Loucy (cell line): ENCODE data around the gene SPN.
"Not testable (repeated sequence)": the region's sequence is repeated elsewhere in the genome, so short reads cannot be mapped to it uniquely, and the experiment has no call there.

ENCODE experiments used
- H2AFZ ChIP-seq: fragments of 200-600 bp; sonication (generic); 2 replicates; pipeline ENCODE4 v1.6.0; 2016; ENCODE audit warnings: antibody characterized with exemption, mild to moderate bottlenecking, low read length, moderate library complexity
- H3F3A ChIP-seq: fragments of 200-600 bp; 2 replicates; pipeline ENCODE4 v1.6.0; 2016; ENCODE audit warnings: antibody characterized with exemption, low read depth, mild to moderate bottlenecking
- H3K27me3 ChIP-seq: fragments of 200-600 bp; sonication (generic); 2 replicates; pipeline ENCODE4 v1.6.1; 2014; ENCODE audit warnings: low read length, mild to moderate bottlenecking; ENCODE audit not compliant: insufficient read depth, poor library complexity, severe bottlenecking
- H3K36me3 ChIP-seq: fragments of 200-600 bp; sonication (generic); 2 replicates; pipeline ENCODE4 v1.6.1; 2016; ENCODE audit warnings: low read length; ENCODE audit not compliant: insufficient read depth
- H3K4me1 ChIP-seq: fragments of 200-600 bp; sonication (generic); 2 replicates; pipeline ENCODE4 v1.5.1; 2014; ENCODE audit warnings: low read length, mild to moderate bottlenecking; ENCODE audit not compliant: insufficient read depth, poor library complexity, severe bottlenecking
- H3K4me2 ChIP-seq: fragments of 200-600 bp; sonication (generic); 2 replicates; pipeline ENCODE4 v1.6.0; 2014; ENCODE audit warnings: antibody characterized with exemption, low read length, low read depth, mild to moderate bottlenecking; ENCODE audit not compliant: poor library complexity, severe bottlenecking
- H3K4me3 ChIP-seq: fragments of 200-600 bp; sonication (generic); 2 replicates; pipeline ENCODE4 v1.5.1; 2014; ENCODE audit warnings: low read length, mild to moderate bottlenecking, mixed read lengths; ENCODE audit not compliant: poor library complexity, severe bottlenecking
- H3K79me2 ChIP-seq: fragments of 200-600 bp; sonication (generic); 2 replicates; pipeline ENCODE4 v1.6.1; 2014; ENCODE audit warnings: low read length; ENCODE audit not compliant: insufficient read depth
- H3K9ac ChIP-seq: fragments of 200-600 bp; sonication (generic); 2 replicates; pipeline ENCODE4 v1.6.0; 2014; ENCODE audit warnings: mild to moderate bottlenecking, low read depth, low read length, moderate library complexity; ENCODE audit not compliant: poor library complexity, severe bottlenecking
- H3K9me2 ChIP-seq: fragments of 200-600 bp; sonication (generic); replicated peaks from 2 replicates; pipeline ENCODE4 v1.6.1; 2016; ENCODE audit warnings: low read depth, low read length, mixed read lengths
- H3K9me3 ChIP-seq: fragments of 200-600 bp; sonication (generic); 2 replicates; pipeline ENCODE4 v1.6.1; 2014; ENCODE audit warnings: mild to moderate bottlenecking, antibody characterized with exemption, low read length, low read depth; ENCODE audit not compliant: insufficient read depth
- H4K20me1 ChIP-seq: fragments of 200-600 bp; sonication (generic); 2 replicates; pipeline ENCODE4 v1.6.0; 2014; ENCODE audit warnings: antibody characterized with exemption, low read length, mild to moderate bottlenecking; ENCODE audit not compliant: insufficient read depth, poor library complexity, severe bottlenecking
- EZH2phosphoT487 ChIP-seq: fragments of 200-600 bp; IDR thresholded peaks from 2 replicates; pipeline ENCODE4 v1.6.1; 2018; ENCODE audit warnings: antibody characterized with exemption, mild to moderate bottlenecking, moderate library complexity, borderline replicate concordance
- TF ChIP-seq, protein P1 (sequence below): fragments of 200-600 bp; sonication (generic); conservative IDR thresholded peaks from 2 replicates; pipeline ENCODE4 v1.5.1; 2014; ENCODE audit warnings: mild to moderate bottlenecking, antibody characterized with exemption, low read length

The SPN gene

GRCh38 chr16:29702269-29702668 is 39.2 kb downstream of the SPN start:
- Histone ChIP-seq H3K4me2 (peak overlapping the region; percentile 56), H2AFZ (no peak overlapping the region), H3F3A (no peaks in the 10 kb centered on the region), H3K79me2 (no peaks in the 10 kb centered on the region), H3K36me3 (peaks cover 8% of the 10 kb centered on the region; the same call in 1 of the 2 replicates), H4K20me1 (no peaks in the 10 kb centered on the region), H3K4me1 (peaks cover 20% of the 10 kb centered on the region), H3K4me3 (peak overlapping the region; percentile 41), H3K9ac (peak overlapping the region; percentile 45), H3K9me3 (no peaks in the 10 kb centered on the region), H3K27me3 (no peaks in the 10 kb centered on the region), H3K9me2 (no peaks in the 10 kb centered on the region)
- TF ChIP-seq, protein P1, sequence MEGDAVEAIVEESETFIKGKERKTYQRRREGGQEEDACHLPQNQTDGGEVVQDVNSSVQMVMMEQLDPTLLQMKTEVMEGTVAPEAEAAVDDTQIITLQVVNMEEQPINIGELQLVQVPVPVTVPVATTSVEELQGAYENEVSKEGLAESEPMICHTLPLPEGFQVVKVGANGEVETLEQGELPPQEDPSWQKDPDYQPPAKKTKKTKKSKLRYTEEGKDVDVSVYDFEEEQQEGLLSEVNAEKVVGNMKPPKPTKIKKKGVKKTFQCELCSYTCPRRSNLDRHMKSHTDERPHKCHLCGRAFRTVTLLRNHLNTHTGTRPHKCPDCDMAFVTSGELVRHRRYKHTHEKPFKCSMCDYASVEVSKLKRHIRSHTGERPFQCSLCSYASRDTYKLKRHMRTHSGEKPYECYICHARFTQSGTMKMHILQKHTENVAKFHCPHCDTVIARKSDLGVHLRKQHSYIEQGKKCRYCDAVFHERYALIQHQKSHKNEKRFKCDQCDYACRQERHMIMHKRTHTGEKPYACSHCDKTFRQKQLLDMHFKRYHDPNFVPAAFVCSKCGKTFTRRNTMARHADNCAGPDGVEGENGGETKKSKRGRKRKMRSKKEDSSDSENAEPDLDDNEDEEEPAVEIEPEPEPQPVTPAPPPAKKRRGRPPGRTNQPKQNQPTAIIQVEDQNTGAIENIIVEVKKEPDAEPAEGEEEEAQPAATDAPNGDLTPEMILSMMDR = no peak
- no peak for TF ChIP-seq EZH2phosphoT487

GRCh38 chr16:29705030-29705429 is 42.0 kb downstream of the SPN start:
- Histone ChIP-seq H3K9me2 (no peaks in the 10 kb centered on the region), H3K27me3 (no peaks in the 10 kb centered on the region), H3F3A (no peaks in the 10 kb centered on the region), H2AFZ (no peak overlapping the region), H3K9ac (no peak overlapping the region), H3K9me3 (no peaks in the 10 kb centered on the region), H3K4me1 (peaks cover 21% of the 10 kb centered on the region), H3K79me2 (no peaks in the 10 kb centered on the region), H3K36me3 (no peaks in the 10 kb centered on the region), H3K4me2 (no peak overlapping the region), H4K20me1 (no peaks in the 10 kb centered on the region), H3K4me3 (no peak overlapping the region)
- TF ChIP-seq EZH2phosphoT487 = no peak
- TF ChIP-seq, protein P1 = no peak

GRCh38 chr16:29707160-29707559 is 44.1 kb downstream of the SPN start:
- not testable (repeated sequence) for H3K36me3 ChIP-seq, H4K20me1 ChIP-seq, H3F3A ChIP-seq, H3K27me3 ChIP-seq, H3K4me3 ChIP-seq, H3K9ac ChIP-seq, H2AFZ ChIP-seq, H3K9me2 ChIP-seq, H3K79me2 ChIP-seq, H3K4me2 ChIP-seq, H3K9me3 ChIP-seq
- peaks cover 18% of the 10 kb centered on the region for H3K4me1 ChIP-seq

DNA sequence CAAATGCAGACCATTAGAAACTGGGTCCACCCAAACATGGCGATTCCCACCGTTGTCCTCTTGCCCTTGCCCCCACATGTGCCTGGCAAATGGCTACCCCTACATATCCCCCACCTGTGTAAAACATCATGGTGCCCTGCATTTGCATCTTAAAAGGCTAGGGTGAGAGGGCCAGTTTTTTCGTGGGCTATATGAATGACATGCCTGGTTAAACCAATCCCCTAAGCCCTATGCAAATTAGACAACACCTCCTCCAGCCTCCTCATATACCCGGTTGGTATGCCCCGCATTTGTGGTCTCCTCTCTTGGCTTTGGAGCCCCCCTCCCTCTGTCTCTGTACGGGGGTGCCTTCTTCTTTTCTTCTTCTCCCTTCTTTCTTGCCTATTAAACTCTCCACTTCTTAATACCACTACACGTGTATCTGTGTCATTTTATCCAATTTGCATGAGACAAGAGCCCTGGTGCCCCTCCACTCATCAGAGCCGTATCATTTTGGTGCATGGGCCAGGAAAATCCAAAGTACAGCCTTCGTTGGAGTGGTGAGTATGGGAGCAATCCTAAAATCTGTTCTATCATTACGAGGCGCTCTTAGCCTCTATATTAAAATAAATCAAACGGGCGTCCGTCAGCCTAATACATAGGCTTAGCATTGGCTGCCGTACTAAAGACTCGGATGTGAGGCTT is 46.0 kb downstream of the SPN start:
- Histone ChIP-seq H3K27me3 (no peaks in the 10 kb centered on the region), H3K4me3 (no peak overlapping the region), H2AFZ (no peak overlapping the region), H3K36me3 (no peaks in the 10 kb centered on the region), H3K9ac (no peak overlapping the region), H4K20me1 (no peaks in the 10 kb centered on the region), H3K9me2 (no peaks in the 10 kb centered on the region), H3K9me3 (no peaks in the 10 kb centered on the region), H3K79me2 (no peaks in the 10 kb centered on the region), H3K4me2 (no peak overlapping the region), H3K4me1 (peaks cover 9% of the 10 kb centered on the region), H3F3A (no peaks in the 10 kb centered on the region)
- no peak for TF ChIP-seq EZH2phosphoT487
- TF ChIP-seq, protein P1 = no peak

GRCh38 chr16:29709657-29710056 is 46.6 kb downstream of the SPN start:
- H3K27me3 ChIP-seq, H3K9me2 ChIP-seq, H4K20me1 ChIP-seq, H3K4me3 ChIP-seq, H3K36me3 ChIP-seq, H3K9me3 ChIP-seq, H2AFZ ChIP-seq, H3F3A ChIP-seq, H3K9ac ChIP-seq, H3K4me2 ChIP-seq, H3K79me2 ChIP-seq: not testable (repeated sequence)
- H3K4me1 ChIP-seq = peaks cover 11% of the 10 kb centered on the region
